NCI-H2227 (cell line): ENCODE data around the gene ZSCAN20.
"Not testable (repeated sequence)": the region's sequence is repeated elsewhere in the genome, so short reads cannot be mapped to it uniquely, and the experiment has no call there.

Experiments
- DNase-seq: peaks from one replicate; lab custom pipeline; 2025; ENCODE audit not compliant: unreplicated experiment; lab: John Stamatoyannopoulos, UW

ZSCAN20 gene

DNA sequence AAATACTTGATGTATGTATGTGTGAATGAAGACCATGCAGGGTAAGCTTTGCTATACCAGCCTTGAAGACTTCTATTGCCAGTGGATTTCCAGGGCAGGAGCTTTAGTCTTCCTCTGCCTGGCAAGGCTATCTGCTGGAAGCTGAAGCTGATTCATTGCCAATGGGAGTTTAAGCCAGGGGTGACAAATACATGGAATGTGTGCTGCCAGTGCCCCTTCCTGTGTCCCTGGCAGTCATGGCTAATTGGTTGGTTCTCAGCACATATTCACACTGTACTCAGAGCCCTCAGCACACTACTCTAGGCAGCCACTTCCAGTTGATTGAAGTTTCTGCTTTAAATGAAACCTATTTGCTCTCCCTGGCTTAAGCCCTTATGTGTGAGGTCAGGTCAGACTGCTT lies 1.5 kb downstream of the ZSCAN20 start:
- no peak for DNase-seq

DNA sequence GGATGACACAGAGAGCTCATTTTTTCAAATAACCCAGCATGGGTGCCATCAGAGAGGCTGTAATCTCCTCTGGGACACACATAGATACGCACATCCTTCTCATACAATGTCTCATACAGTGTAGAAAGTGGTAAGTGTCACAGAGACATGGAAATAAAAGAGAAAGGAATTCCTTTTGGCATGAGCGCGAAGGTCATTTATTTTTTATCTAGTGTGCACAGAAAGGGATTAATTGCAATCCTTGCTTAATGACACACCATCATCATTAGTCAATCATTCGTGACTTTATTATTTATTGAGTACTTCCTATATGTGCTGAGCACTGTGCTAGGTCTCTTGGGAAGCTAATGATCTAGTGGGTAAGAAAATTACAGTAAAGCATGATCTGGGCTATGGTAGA lies 5.0 kb downstream of the ZSCAN20 start:
- DNase-seq, result no peak

DNA sequence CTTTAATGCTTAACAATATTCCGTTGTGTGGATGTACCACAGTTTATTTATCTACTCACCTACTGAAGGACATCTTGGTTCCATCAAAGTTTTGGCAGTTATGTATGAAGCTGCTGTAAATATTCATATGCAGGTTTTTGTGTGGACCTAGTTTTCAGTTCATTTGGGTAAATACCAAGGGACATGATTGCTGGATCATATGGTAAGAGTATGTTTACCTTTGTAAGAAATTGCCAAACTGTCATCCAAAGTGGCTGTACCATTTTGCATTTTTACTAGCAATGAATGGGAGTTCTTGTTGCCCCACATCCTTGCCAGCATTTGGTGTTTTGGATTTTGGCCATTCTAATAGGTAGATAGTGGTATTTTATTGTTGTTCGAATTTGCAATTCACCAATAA lies 10.0 kb downstream of the ZSCAN20 start:
- DNase-seq, result no peak

DNA sequence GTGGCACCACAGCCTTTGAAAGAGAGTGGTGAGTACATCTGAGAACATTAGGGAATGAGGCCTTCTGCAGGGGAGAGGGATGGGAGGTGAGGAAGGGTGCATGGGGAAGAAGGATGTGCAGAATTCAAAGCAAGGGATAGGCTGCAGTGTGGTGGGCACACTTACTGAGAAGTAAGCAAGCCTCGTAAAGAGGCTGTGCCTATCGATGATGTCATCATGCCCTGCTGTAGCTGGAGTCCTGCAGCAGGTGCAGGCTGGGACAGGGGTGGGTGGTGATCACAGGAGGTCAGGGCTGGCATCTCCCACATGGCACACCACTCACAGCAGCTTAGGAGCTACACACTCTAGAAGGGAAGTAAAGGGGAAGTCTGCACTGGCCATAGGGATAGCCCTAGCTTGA lies 16.2 kb downstream of the ZSCAN20 start:
- DNase-seq, result no peak

DNA sequence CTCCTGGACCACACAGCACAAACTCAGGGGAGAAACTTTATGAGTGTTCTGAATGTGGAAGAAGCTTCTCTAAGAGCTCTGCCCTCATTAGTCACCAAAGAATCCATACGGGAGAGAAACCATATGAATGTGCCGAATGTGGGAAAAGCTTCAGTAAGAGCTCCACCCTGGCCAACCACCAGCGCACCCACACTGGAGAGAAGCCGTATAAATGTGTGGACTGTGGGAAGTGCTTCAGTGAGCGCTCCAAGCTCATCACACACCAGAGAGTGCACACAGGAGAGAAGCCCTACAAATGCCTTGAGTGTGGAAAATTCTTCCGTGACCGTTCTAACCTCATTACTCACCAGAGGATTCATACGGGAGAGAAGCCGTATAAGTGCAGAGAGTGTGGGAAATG lies 22.5 kb downstream of the ZSCAN20 start:
- no peak for DNase-seq

DNA sequence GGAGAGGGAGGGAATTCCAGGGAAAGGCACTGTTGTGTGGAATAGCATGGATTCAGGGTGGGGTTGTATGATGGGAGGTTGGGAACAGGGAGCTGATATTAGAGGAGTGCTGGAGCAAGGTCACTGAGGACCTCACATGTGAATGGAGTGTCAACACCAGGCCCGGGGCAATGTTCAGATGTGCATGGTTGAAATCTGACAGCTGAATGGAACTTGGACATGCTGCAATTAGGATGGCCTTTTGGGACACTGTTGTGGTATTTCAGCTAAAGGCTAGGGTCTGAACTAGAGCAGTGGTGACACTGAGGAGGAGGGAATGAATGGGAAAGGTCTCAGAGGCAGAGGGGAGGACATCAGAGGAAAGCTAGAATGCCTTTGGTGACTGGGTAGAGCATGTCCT lies 25.0 kb downstream of the ZSCAN20 start:
- DNase-seq, result no peak

DNA sequence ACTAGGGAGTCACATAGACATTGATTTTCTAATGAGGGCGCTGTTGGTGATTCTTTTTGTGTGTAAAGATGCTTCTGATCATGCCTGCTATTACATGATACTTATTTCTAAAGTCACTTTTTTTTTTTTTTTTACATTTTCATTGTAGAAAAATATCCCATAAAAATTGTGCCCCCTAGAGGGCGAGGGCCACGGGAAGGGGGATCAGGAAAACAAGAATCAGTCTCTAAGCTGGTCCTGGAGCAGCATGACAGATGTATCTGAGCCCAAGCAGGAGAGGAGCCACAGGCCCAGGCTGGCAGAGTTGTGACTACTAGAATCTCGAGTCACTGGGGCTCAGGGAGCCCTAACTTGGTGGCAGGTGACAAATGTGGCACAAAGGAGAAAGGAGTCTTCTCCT lies 28.1 kb downstream of the ZSCAN20 start:
- DNase-seq, result no peak

DNA sequence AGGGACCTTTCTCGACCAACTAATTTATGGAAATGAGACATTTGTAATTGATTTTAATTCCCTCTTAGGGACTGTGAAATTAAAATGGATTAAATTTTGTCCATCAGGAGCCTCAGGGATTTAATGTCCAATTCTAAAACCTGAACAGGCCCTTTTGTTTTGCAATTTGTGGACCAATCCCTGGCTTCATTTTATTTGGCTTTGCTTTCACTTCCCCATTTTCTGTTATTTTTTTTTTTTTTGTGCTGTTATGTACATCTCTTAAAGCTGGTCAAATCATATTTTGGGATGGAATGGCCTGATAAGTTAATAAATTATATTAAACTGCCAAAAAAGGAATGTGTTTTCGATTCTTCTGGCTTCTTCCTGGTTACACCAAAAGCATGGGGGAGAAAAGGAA lies 28.9 kb downstream of the ZSCAN20 start:
- no peak for DNase-seq

DNA sequence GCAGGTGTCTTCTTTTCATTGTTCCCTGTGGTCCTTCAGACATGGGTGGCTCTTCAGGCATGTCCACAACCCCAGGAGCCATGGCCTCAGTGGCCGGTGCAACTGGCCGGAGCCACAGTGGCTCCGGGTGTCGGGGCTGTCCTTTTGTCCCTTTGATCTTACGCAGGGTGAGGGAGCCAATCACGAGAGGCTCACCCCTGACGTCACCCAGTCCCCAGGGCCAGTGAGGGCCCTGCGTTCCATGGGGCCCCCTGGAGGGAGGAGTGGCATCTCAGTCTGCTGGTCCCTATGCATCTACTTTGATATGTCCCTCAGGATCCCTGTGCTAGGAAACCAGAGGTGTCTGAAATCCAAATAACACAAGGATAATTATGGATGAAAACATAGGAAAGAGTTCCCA lies 29.3 kb downstream of the ZSCAN20 start:
- DNase-seq, result no peak

DNA sequence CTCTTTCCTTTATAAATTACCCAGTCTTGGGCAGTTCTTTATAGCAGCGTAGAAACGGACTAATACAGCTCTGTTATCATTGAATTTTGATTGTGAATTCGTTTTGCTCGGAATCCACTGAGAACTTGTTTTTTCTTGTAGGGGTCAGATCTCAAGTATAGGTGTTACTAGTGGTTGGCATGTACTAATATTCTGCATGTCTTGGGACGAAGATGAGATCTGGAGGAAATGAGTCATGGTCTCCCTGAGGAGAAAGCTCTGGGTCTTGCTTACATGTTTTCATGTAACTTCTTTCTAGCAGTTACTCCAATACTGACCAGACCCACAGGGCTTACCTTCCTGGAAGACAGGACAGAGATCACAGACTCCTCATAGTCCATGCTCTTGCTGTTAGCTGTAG lies 30.3 kb downstream of the ZSCAN20 start:
- DNase-seq, result no peak

DNA sequence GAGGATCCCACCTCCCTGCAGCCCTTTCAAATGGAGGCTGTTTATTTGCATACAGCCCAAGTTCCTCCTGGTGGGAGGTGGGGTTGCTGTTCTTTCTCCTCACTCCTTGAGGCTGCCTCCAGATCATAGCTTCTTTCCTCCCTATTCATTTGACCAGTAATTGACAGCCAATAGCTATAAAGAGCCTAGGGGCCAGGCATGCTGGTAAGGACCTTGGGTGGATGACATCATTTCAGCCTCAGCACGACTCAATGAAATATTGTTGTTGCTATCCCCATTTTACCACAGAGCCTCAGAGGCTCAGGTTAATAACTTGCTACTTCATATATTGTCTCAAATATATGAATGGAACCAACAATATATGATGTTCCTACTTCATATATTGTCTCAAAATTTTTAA lies 31.1 kb downstream of the ZSCAN20 start:
- DNase-seq, result no peak

DNA sequence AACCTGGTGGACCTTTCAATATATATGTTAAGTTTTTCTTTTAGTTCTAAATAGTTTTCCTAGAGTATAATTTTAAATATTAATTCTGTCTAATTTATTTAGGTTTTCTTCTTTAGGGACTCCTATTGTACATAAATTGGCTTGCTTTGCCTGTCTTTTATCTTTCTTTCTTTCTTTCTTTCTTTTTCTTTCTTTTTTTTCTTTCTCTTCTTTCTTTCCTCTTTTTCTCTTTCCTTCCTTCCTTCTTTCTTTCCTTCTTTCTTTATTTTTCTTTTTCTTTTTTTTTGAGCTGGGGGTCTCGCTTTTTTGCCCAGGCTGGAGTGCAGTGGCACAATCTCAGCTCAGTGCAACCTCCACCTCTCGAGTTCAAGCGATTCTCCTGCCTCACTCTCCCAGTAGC lies 35.2 kb downstream of the ZSCAN20 start:
- no peak for DNase-seq

DNA sequence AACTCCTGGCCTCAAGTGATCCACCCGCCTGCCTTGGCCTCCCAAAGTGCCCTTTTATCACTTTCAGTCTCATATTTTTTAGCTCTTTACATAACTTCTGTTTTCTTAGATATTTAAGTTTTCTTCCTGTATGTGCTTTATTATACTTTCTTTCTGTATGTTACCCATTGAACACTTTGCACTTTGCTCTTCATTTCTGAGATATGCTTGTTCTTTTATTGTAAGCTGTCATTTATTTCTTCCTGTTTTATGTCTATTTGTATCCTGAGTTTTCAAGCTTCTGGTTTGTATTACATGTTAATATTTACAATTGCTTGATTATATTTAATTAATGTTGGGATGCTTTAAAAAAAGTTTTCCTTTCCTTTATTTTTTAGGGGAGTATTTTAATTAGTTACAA lies 35.7 kb downstream of the ZSCAN20 start:
- DNase-seq, result no peak

DNA sequence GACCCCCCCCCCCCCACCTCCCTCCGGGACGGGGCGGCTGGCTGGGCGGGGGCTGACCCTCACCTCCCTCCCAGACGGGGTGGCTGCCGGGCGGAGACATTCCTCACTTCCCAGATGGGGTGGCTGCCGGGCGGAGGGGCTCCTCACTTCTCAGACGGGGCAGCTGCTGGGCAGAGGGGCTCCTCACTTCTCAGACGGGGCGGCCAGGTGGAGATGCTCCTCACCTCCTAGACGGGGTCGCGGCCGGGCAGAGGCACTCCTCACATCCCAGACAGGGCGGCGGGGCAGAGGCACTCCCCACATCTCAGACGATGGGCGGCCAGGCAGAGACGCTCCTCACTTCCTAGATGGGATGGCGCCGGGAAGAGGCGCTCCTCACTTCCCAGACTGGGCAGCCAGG lies 36.8 kb downstream of the ZSCAN20 start:
- not testable (repeated sequence) for DNase-seq

DNA sequence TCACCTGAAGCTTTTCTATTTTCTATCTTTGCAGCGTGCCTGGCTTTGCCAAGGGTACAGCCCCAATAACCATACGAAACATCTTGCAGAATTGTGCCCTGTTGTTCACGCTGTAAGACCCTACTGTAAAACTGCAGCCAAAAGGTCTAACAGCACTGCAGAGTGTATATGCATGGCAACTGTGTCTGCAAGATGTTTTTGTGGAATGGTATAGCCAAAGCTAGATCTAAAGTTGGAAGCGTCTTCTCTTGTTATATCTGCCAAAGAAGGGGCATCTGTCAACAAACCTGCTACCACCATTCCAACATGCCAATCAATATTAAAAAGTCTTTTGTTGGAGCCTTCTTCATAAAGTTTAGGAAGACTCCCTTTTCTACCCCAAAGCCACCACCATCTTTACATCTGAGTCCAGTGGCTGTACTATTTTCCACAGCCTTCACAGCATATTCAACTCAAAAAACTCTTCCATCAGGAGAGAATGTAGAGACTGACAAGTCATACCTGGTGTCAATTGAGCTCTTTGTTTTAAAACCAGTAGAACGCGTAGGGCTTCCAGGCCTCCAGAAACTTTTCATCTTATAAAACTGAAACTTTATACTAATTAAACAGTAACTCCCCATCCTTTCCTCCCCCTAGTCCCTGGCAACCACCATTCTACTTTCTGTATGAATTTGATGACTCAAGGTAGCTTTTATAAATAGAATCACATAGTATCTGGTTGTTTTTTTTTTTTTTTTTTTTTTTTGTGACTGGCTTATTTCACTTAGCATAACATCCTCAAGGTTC lies 40.0 kb downstream of the ZSCAN20 start:
- no peak for DNase-seq

DNA sequence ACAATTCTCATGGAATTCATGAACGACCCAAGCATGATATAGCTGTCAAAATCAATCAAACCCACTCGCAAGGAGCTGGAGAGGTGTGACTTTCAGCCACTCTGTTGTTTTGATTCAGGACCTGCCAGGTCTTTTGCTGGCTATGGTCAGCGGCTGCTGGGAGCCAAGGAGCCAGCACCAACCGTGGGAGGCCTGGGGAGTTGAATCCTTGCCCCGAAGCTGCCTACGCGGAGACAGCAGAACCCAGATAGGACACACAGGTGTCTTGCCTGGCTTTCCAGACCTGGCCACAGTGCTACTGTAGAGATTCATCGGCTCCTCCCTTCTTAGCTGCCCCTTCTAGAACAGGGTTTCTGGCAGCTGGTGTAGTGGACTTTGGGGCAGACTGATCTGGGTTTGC lies 42.7 kb downstream of the ZSCAN20 start:
- DNase-seq, result no peak

DNA sequence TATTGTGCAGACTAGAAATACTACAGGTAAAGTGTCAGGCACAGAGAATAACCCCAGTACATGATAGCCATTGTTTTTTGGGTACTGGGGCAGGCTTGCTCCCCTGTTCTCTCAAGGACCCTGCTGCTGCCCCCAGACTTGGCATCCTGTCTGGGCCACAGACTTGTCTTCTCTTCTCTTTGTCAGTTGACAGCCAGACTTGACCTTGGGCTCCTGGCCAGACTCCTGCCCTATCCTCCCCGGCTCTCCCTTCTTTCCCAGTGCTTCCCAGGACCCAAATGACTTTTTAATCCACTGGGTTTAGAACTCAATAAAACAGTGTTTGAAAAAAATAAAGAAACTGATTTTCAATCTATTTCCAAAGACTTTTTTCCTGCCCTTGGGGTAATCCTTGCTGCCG lies 43.2 kb downstream of the ZSCAN20 start:
- DNase-seq, result no peak

DNA sequence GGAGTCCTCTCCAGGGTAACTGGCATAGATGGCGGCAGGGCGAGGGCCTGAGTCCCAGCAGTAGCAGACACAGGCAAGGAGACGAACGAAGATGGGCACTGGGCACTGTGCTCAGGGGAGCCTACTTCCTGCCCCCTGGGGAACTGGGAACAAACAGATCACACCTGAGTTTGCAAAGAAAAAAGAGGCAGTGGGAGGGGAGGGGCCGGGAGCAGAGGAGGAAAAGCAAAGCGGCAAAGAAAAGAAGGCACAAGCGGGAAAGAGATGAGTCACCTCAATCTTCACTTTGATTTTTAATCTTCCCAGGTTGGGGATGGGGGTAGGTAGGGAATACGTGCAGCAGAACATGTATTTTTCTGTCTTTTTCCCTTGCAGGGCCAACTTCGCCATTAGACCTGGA lies 44.0 kb downstream of the ZSCAN20 start:
- DNase-seq, result no peak

DNA sequence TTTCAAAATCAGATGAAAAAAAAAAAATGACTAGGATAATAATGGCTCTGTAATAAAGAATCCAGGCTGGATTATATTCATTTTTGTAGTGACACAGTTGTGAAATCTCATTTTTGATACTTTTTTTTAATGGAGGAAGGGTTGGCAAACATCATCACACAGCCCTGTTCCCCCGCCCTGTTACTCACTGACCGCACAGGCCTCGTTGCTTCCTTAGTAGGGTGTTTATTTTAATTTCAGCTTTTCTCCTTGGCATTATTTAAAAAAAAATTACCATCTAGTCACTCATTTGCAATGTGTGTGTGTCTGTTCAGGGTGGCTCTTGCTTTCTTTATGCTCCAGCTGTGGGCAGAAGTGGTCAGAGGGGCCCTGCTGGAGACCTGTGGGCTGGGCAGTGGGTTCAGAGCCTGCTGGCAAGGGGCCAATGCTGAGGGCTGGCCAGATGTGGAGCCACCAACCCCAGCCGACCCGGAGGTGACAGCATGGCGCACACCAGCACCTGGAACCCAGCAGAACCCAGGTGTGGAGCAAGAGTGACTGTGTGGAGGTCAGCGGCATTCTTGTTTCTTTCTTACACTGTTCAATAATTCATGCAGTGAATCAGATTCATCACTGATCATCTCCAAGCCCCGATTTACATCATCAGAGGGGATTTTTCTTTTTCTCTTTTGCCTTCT lies 44.6 kb downstream of the ZSCAN20 start:
- DNase-seq, result no peak

DNA sequence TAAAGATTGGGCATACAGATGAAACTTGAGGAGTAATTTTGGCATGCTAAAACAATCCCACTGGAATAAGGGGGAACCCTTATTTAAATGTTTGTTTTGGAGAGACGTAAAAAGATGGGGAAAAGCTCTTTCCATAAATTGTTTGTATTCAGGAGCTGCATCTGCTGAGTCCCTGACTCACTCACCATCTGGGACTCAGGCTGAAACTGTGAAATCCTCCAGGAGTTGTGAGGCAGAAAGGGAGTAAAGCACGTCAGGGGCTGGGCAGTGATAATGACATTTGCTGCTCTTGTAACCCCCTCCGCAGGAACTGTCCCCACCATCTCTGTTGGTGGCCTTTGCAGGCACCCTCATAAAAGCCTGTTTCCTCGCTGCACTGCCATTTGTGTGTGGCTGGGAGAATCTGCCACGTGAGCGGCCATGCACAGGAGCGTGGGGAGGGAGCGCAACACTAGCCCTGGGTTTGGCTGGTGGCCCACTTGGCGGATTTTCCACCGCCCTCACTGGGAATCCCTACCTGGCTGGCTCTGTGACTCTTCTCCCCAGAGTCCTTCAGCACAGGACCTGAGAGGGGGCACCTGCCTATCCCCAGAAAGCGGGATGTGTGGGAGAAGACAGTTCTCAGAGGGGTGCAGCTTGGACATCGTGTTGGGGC lies 45.3 kb downstream of the ZSCAN20 start:
- DNase-seq, result no peak

DNA sequence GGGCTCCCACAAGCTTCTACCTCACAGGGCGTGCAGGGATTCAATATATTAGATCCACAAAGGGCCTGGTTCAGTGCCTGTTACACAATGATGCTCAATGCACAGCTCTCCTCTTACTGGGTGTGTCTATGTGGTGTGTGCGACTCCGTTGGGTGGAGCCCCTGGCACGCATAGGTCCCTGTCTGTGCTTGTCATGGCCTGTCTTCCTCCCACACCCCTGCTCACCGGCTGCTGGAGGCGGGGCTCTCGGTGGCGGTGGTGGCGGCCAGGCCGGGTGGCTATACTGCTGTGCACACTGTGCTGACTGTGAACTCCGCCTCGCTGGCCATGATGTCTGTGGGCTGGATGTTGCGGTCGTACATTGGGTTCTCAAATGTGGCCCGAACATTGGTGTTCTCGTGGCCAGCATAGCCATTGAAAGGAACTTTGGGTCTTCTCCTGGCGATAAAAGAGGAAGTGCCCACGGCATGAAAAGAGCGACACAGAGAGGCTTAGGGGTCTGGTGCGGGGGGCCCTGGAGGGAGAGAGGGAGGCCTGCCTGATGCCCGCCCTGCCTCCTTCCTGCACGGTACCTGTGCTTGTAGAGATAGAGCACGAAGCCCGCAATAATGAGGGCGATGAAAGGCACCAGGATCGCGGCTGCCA lies 46.9 kb downstream of the ZSCAN20 start:
- no peak for DNase-seq

DNA sequence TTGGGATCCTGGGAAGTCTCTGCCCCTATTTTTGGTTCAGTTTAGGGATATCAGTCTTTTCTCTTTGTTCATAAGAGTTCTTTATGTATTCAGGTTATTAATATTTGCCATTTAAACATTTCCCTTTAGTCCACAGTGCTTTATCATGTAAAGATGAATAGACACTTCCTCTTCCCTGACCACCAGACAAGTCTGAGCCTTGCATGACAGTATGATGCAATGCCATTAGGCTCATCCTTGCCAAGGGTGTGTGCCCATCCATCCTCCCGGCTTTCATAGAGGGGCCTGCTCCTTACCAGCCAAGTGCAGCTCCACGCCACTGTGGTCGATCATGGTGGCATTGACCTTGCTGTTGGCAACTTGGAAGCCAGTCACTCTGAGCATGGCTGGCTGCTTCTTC lies 52.1 kb downstream of the ZSCAN20 start:
- DNase-seq, result no peak
